ENCODE measurements around the gene CLIP4.
"Not testable (repeated sequence)": the region's sequence is repeated elsewhere in the genome, so short reads cannot be mapped to it uniquely, and the experiment has no call there.

CLIP4 gene

DNA sequence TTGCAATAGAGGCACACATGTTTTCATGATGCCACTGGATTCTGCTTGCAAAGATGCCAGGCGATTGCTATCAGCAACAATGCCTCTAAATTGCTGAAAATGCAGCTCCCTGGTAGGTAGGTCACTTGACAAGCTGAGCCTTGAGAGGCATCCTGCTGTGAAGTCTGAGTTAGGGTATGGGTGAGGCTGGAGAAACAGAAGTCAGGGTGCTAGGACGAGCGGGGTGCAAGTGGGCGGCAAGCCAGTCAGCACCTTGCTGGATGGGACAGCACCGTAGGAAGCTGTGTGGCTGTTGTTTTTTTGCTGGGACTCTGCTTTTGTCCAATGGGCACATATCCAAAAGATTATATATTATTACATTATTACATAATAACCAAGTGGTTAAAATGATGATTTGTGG, 10.5 kb upstream of the CLIP4 start:
- no peak for DNase-seq (ENCODE audit: low read depth in 2 of 2)

DNA sequence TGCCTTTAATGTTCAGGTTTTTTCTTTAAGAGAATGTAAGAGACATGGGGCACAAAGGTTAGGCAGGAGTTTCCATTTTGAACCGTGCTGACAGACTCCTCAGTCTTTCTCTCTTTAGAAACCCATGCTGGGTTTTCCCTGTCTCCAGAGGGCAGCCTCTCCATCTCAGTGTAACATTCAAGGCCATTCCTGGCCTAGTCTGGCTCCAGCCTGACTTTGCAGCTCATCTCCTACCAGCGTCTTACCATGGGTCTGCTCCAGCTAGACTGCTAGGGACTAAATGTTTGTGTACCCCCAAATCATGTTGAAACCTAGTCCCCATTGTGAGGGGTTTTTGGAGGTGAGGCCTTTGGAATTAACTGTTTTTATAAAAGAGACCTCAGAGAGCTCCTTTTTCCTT, 9.8 kb upstream of the CLIP4 start:
- DNase-seq (ENCODE audit: low read depth in 2 of 2): no peak

DNA sequence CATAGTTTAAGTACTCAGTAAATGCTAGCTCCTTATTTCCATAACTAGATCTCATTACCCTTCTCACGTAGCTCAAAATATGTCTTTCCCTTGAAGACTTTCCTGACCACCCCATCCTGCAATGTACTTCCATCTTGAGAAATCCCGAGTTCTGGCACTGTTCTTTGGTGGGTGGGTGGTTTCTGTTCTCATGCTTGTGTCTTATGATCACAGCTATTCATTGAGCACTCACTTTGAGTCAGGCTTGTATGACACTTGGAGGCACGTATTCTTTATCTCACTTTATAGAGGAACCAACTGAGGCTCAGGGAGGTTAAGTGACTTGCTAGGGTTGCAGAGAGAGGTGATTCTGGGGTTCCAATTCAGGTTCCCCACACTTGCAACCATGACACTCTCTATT, 9.0 kb upstream of the CLIP4 start:
- no peak for DNase-seq (ENCODE audit: low read depth in 2 of 2)

DNA sequence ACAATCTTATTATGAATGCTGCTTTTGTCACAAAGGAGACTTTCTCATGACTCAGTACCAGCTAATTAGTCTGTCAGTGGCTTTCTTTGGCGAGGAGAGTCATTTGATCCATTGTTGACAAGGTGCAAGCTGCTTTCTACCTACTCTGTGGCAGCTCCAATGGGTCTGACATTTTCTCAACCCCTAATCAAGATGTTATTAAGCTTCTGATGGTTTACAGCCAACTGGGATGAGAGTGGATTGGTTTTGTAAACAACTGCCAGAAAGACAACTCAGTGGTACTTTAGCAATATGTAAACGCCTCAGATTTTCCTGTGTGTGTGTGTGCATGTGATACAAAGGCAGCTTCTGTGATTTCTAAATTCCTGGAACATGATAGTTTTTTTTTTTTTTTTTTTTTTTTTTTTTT, 8.2 kb upstream of the CLIP4 start:
- DNase-seq (ENCODE audit: low read depth in 2 of 2): no peak

DNA sequence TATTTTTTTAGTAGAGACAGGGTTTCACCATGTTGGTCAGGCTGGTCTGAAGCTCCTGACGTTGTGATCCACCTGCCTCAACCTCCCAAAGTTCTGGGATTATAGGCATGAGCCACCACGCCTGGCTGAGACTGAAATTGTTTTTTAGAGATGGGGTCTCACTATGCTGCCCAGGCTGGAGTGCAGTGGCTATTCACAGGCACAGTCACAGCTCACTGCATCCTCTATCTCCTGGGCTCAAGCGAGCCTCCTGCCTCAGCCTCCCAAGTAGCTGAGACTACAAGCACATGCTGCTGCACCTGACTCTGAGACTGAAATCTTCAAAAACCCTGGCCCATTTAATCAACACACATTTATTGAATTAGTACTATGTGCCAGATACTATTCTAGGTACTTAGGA, 7.7 kb upstream of the CLIP4 start:
- DNase-seq (ENCODE audit: low read depth in 2 of 2): not testable (repeated sequence)

DNA sequence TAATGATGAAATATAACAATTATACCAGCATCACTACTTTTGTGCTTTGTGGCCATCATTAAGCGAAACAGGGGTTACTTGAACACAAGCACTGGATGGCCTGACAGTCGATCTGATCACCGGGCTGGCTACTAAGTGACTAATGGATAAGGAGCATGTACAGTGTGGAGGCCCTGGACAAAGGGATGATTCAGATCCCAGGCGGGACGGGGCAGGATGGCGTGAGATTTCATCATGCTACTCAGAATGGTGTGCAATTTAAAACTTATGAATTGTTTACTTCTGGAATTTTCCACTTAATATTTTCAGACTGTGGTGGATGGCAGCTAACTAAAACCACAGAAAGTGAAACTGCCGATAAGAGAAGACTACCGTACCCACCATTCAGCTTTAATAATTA, 7.0 kb upstream of the CLIP4 start:
- peak; percentile 53 to 58 for DNase-seq (ENCODE audit: low read depth in 2 of 2)

DNA sequence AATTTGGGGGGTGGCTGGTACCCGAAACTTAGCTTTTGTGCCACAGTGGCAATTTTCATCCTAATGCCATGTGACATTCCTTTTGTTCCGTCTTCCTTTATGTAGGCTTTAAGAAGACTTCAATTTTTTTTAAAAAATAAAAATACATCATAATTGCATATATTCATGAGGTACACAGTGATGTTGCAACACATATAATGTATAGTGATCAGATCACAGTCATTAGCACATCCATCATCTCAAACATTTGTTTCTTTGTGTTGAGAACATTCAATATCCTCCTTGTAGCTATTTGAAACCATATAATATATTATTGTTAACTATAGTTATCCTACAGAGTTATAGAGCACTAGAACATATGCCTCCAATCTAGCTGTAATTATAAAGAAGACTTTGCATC, 6.0 kb upstream of the CLIP4 start:
- no peak for DNase-seq (ENCODE audit: low read depth in 2 of 2)

DNA sequence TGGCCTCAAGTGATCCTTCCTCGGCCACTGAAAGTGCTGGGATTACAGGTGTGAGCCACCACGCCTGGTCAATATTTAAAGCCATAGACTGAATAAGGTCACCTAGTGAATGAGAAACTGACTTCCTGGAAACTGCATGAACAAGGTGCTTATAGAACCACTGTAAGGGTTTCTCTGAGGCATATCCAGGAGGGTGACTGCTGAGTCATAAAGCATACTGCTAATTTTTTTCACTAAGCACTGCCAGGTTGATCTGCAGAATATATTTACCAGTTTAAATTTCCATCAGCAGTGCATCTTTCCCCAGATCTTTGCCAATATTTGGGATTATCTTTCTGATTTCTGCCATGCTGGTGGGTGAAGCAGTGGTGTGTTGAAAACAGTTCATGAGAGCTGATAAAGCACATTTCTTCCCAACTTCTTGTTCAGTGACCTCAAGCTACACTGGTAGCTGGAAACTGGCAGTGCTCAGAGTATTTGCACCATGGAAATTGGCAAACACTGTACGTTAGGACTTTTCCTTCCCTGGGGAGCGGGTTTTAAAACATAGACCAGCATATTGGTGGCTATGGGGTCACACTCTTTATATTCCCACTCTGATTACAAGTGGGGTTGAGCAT, 4.2 kb upstream of the CLIP4 start:
- DNase-seq (ENCODE audit: low read depth in 2 of 2): no peak

DNA sequence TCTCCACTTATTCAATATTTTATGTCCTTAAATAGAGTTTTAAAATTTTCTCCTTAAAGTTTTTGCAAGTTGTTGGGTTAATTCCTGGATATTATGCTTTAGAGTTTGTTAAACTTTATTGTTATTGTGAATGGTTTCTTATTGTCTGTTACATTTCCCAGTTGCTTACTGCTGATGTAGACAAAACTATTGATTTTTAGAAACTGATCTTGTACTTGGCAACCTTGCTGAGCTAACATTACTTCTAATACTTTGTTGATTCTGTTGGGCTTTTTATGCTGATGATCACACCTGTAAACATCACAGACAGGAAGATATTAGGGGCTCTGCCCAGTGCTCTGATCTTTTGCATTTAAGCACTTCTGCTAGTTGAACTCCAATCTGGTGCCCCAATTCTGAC, 2.8 kb upstream of the CLIP4 start:
- DNase-seq (ENCODE audit: low read depth in 2 of 2): no peak

DNA sequence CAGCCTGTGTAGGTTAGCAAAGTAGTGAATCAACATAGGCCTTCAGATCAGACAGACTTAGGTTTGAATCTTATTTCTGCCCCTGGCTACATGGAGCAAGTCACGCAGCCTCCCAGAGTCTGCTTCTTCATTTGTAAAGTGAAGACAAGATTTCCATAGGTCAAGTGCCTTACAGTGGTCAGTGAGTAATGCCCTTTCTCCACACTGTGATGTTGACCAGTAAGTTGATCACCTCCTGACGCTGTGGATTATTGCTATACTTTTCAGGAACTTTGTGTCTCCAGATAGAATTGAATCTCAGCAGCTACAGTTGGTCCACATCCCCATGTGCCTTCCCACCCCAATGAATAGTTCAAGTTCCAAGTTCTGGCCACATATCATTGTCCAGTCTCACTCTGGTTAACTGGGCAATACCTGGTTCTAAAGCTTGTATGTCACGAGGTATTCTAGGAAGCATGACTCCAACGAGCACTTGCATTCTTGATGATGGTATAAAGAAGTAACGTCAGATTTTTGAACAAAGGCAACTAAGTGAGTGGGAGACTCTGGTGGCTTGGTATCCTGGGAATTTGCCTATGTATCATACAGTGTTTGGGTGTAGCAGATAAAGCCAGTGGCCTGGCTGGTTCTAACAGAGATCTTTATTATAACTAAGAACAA, 2.1 kb upstream of the CLIP4 start:
- DNase-seq (ENCODE audit: low read depth in 2 of 2): no peak

DNA sequence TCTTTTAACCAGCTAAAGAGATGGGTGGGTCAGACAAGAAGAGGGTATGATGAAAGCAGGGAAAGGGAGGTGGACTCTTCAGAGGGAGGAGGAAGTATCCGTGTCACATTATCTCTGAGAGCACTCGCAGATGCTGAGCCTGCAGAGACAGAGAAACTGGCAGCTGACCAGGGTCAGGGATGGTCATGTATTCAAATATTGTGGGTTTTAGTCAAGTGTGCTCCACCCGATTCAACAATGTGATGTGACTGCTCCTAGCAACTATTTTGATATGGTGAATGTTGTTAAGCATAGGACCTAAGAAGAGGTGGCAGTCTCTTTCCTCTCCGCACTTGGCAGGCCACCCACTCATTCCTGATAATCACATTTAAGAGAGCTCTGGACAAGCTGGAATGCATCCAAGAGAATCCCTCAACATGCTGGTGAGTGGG, 1.3 kb upstream of the CLIP4 start:
- DNase-seq (ENCODE audit: low read depth in 2 of 2): no peak

DNA sequence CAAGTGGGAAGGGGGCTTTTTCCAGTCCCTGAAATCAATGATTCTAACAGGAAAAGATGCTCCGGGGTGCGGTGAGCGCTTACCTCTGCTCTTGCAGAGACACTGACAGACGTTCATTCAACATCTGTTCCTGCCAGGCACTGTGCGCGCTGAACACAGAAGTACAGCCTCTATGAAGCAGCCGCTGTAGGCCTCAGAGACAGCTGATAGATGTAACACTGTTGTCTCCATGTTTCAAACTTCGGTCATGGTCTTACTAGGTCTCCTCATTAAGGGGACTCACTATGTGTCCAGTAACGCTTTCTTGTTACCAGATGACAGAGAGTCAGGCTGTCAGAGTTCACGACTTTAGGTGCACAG, 649 bp upstream of the CLIP4 start:
- no peak for DNase-seq (ENCODE audit: low read depth in 2 of 2)

DNA sequence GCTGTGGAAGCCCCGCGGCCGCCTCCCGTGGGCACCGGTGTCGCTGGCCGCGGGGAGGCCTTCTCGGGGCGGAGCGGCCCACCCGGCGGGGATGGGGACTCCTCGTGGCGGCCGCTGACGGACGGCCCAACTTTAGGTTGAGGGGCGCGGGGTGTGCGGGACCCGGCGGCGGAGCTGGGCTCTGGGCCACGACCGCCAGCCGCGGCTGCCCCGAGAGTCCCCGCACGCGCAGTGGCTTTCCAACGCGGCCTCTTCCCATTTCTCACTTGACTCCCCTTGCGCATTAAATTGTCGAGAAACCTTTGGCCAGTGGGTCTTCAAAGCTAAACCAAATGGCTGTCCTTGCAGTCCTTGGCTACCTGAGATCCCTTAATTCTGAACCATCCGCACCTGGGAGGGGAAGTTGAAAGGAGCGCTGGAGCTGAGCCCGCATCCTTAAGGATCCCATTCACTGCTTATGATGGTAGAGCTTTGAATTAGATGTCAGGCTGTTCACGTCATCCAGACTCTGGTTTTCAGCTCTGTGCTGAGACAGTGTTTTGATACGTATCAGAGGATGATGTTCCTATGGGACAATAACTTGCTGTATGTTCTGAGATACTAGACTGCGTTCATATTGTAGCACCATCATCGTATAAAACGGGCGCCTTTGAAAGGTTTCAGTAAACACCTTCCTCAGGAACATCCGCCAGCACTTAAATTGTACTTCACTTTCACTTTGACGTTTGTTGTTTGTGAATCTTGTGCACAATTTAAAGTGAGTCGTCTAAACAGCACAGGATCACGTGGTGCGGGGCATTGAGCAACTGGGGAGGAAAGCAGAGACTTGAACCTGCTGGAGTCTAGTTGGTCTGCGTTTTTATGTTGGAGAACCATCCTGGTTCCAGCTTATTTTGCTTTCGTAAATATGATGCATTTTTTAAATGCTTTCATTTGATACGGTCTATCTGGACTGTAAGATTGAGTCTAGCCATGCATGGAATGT, 874 bp downstream of the CLIP4 start:
- no peak for DNase-seq (ENCODE audit: low read depth in 2 of 2)

DNA sequence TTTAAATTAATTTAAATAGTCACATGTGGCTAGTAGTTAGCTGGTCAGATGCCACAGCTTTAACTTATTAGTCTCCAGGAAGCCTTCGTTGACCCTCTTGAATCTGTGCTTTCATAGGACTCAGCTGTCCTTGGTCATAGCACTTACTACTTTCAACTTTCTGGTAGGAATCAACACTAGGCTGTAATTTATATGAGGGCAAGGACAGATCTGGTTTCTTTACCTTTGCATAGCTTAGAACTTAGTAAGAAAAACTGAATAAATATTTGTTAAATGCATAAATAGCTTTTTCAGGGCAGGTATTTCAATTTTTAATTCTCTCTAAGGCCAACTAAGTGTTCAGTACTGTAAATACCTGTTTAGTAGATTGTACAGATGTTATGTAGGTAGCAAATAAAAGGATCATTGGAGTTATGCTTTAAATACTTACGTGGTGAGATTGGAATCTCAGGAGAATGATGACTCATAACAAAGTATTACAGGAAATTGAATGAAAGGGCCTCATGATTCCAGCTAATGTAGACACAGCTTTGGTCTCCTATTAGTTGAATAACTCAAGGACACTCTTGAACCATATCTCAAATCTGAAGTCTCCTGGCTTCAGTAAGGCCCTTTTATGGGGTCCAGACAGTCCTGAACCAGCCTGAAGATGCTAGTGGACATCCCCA, 2.6 kb downstream of the CLIP4 start:
- peak in 1 of 2 experiments; percentile 41 for DNase-seq (ENCODE audit: low read depth in 2 of 2)

DNA sequence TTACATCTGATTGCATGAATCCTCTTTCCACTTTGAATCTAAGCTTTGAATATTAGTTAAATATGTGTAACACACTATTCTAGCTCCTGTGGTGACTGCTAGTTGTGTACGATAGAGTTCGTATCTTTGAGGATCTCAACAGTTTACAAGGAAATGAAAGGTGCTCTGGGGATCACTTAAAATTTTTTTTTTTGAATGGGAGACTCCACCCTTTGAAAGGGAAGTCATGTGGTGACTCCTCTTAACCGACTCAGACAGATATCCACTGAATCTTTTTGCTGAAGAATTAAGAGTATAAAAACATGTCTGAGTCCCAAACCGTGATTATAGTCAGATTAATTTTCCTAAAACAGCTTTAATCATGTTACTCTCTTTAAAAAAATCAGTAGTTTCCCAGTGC, 4.0 kb downstream of the CLIP4 start:
- no peak for DNase-seq (ENCODE audit: low read depth in 2 of 2)

DNA sequence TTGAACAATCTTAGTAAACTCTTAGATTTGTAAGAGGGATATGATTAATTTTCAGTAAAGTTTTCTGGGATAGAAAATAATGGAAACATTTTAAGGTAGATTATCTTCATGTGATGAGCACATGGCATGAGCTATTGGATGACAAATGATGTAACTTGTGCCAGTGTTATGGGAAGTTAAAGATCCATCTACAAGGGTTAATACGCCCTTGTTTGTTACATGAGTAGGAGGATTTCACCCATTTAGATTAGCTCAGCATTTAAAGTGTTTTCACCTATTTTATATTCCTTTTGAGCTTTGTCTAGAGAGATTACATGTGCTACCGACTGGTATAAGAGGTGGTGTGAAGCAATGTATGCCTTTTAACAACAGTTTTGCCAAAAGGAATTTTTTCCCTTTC, 5.6 kb downstream of the CLIP4 start:
- no peak for DNase-seq (ENCODE audit: low read depth in 2 of 2)

DNA sequence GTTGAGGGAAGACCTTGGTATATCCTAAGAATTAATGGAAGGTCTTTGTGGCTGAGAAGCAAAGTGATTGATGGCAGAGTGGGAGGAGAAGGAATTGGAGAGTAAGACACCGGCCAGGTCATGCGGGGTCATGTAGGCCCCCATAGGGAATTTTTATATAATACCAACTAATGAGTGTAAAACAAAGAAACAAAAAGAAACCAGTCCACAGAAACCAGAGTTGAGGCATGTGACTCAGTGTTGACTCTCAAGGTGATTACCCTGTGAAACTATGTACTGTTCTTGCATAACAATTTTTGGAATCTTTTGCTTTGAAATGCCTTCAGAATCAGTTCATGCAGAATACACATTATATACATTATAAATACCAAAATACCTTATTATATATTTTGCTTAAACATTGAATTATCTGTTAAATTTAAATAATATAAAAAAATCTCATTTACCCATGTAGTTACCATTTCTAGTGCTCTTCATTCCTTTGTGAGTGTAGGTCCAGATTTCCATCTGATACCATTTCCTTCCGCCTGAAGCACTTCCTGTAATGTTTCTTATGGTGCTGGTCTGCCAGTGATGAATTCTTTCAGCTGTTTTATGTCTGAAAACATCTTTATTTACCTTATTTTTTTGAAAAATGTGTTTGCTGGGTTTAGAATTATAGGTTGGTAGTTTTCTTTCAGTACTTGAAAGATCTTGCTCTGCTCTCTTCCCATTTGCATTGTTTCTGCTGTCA, 8.6 kb downstream of the CLIP4 start:
- peak; percentile 51 to 66 for DNase-seq (ENCODE audit: low read depth in 2 of 2)

DNA sequence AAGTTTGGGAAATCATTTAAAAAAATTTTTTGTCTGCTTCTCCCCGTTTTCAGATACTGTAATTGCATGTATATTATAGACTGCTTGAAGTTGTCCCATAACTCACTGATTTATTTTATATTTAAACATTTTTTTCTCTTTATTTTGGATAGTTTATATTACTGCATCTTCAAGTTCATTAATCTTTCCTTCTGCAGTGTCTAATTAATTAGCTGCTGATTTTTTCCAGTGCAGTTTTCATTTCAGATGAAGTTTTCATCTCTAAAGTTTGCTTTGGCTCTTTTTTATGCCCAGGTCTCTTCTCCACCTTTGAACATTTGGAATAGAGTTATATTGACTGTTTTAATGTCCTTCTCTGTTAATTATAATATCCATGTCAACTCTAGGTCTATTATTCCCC, 9.3 kb downstream of the CLIP4 start:
- no peak for DNase-seq (ENCODE audit: low read depth in 2 of 2)

DNA sequence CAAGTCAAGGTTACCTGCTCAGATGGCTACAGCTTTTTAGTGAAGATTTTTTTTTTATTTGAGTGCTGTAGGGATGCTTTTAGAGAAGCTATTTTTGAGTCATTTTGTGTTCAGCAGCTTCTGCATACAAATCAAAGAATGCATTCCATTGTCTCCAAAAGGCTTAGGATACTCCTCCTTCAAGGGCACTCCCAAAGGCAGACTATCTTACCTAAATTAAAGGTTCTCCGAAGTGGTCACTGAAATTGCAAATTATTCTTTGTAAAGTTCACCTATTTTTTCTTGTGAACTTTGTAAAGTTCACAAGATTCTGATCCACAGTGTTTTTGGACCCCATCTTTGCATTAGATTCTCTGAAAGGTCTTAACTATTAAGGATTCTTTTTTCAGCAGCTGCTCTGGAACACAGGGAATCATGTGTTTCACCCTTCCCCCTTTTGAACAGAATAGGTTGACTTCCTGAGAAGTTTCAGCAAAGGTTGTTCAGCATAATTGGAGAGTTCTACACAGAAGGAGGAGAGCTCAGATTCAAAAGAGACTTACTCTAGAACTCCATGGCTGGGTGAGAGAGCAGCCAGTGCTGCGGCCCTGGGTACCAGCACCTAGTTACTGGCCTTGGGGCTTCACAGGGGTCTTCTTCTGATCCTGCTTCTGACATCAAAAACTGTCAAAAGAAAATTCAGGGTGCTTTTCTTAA, 14.5 kb downstream of the CLIP4 start:
- no peak for DNase-seq (ENCODE audit: low read depth in 2 of 2)

DNA sequence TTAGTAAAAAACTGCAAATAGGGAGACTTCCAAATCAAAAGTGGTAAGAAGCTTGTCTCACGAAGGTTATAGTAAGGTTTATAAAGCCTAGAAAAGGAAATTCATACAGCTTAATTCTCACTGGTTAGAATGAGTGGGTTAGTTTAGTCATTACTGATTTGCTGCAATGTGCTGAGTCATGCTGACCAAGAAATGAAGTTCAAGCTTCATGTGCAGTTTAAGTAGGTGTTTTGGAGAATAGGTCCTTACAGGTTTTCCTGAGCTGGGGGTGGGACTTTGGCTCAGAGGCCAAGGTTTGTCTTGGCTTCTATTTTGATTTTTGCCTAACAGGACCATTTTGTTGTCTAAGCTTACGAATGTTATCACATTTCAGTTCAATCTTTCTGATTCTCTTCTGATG, 15.1 kb downstream of the CLIP4 start:
- DNase-seq (ENCODE audit: low read depth in 2 of 2): peak; percentile 54 to 55

DNA sequence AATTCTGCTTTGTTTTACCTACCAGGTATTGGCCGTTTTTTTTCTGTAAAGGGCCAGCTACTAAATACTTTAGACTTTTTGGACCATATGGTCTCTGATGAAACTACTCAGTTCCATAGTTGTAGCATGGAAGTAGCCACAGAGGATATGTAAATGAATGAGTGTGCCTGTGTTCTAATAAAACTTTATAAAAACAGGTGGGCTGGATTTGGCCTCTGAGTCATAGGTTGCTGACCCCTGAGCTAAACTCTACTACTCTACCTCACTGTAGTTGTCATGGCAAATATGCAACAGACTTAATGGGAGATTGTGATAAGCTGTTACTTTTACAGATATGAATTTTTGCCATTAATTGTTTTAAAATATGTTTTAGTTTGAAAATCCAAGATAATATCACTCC, 19.7 kb downstream of the CLIP4 start:
- no peak for DNase-seq (ENCODE audit: low read depth in 2 of 2)

Measured in fibroblast of skin of left biceps (primary cell).